ENCODE measurements around the gene TRAPPC8. TPM values are rescaled to one million over a fixed set of nuclear protein-coding genes. Genes with fewer than 3 reads are reported as not detected.

TRAPPC8 gene
- polyA plus RNA-seq, 1 donor from 2014 or later, result 57.8 TPM

GRCh38 chr18:31943878-31944816 lies 1.2 kb upstream of the TRAPPC8 start:
- Histone ChIP-seq H2AFZ (ENCODE audit: low read depth, low read length) (peak overlapping the region; percentile 51), H3K9ac (ENCODE audit: low read length) (peak overlapping the region; percentile 71), H3K27ac (ENCODE audit: low read length) (peak overlapping the region; percentile 76)

More at GRCh38 chr18:31943878-31944816, 1.2 kb upstream of the TRAPPC8 start:
- Histone ChIP-seq H3K9me3 (ENCODE audit: low read length) (no peaks in the 10 kb centered on the region), H3K79me2 (replicated peaks; ENCODE audit: insufficient read depth, low read length) (peaks cover 31% of the 10 kb centered on the region), H3K27me3 (ENCODE audit: insufficient read depth, low read depth, low read length) (no peaks in the 10 kb centered on the region), H3K4me3 (ENCODE audit: low read length) (peak overlapping the region; percentile 100), H4K20me1 (ENCODE audit: insufficient read depth) (no peaks in the 10 kb centered on the region), H3K4me2 (ENCODE audit: low read length) (peak overlapping the region; percentile 91), H3K36me3 (ENCODE audit: insufficient read depth, low read length) (no peaks in the 10 kb centered on the region), H3K9me2 (ENCODE audit: insufficient read depth, low read length) (no peaks in the 10 kb centered on the region), H3F3A (ENCODE audit: insufficient read depth, low read length, poor library complexity, severe bottlenecking) (peaks cover 2% of the 10 kb centered on the region)
- TF ChIP-seq EP300 (conservative IDR thresholded peaks at IDR 0.05; ENCODE audit: poor library complexity, severe bottlenecking), result no peak
- TF ChIP-seq TAF1 (IDR thresholded peaks at IDR 0.05; ENCODE audit: low read depth), result no peak
- TF ChIP-seq SMC3 (conservative IDR thresholded peaks at IDR 0.05; ENCODE audit: poor library complexity), result no peak
- TF ChIP-seq RAD21 (conservative IDR thresholded peaks at IDR 0.05), result no peak
- no peak for TF ChIP-seq MXI1 (conservative IDR thresholded peaks at IDR 0.05; ENCODE audit: poor library complexity, severe bottlenecking)
- TF ChIP-seq CTCF (IDR thresholded peaks at IDR 0.05; ENCODE audit: poor library complexity, severe bottlenecking), result no peak
- TF ChIP-seq REST (IDR thresholded peaks at IDR 0.05; ENCODE audit: borderline replicate concordance), result no peak
- no peak for TF ChIP-seq EZH2 (IDR thresholded peaks at IDR 0.05; ENCODE audit: borderline replicate concordance, insufficient read depth, low read length, poor library complexity, severe bottlenecking)
- TF ChIP-seq POLR2AphosphoS5 (IDR thresholded peaks at IDR 0.05), result no peak

Measured in neural cell (in vitro differentiated cells).